Lower leg skin (tissue), 4 donors: ENCODE data around the gene SH3RF3. TPM values are rescaled to one million over a fixed set of nuclear protein-coding genes. Genes with fewer than 3 reads are reported as not detected.

Source experiments
- DNase-seq, 2 donors: peaks; one replicate each; pipeline ENCODE4 v3.0.0-alpha.2; 2019; ENCODE audit warnings: low spot score in 2 of 2
- H3K4me3 ChIP-seq: fragments of 200-600 bp; sonication (generic); 2 replicates; pipeline ENCODE4 v1.5.1; 2017; ENCODE audit warnings: mild to moderate bottlenecking, low read depth; ENCODE audit not compliant: poor library complexity, severe bottlenecking
- CTCF ChIP-seq, 3 donors: fragments of 450-650 bp; IDR thresholded peaks; one replicate each; pipeline ENCODE4 v1.5.1; 2016; ENCODE audit warnings: antibody characterized with exemption in 3 of 3, mild to moderate bottlenecking in 3 of 3, moderate library complexity in 2 of 3
- POLR2A ChIP-seq, 2 donors: fragments of 450-650 bp; IDR thresholded peaks; one replicate each; pipeline ENCODE4 v1.6.1; 2016 to 2017; ENCODE audit warnings: antibody characterized with exemption in 2 of 2, mild to moderate bottlenecking in 1 of 2, moderate library complexity in 1 of 2
- WGBS, 2 donors: methylation state at CpG; one replicate each; pipeline ENCODE4 v1.1.5; 2018; 5-methylcytosine and 5-hydroxymethylcytosine counted together
- intact Hi-C: fragments of 100-400 bp; cut with DNase I; formaldehyde crosslinking; loops from one replicate; pipeline ENCODE4 v1.15.0; 2023; ENCODE audit warnings: low total_unique reads
- total RNA-seq, 4 donors: library from RNA; depleted of rRNA; stranded (reverse); fragments of >200 nt; gene quantifications; one replicate each; pipeline ENCODE4 v1.1.0, GENCODE V29; 2016

The SH3RF3 gene
- total RNA-seq, 4 donors from 2014 or later: 1.9 to 7.4 (median 3.2) TPM

- whole genome bisulfite sequencing, 2 donors: 92 to 94% methylated on average over 9 of the region's 9 CpGs
- intact Hi-C loops: no loop called here
- no peak overlapping the region for H3K4me3 ChIP-seq
- DNase-seq: no peak
- TF ChIP-seq POLR2A (IDR thresholded peaks at IDR 0.05) (no peak), CTCF (IDR thresholded peaks at IDR 0.05) (no peak)
These were observed 352.6 kb downstream of the SH3RF3 start for GRCh38 chr2:109481599-109481998.

DNA sequence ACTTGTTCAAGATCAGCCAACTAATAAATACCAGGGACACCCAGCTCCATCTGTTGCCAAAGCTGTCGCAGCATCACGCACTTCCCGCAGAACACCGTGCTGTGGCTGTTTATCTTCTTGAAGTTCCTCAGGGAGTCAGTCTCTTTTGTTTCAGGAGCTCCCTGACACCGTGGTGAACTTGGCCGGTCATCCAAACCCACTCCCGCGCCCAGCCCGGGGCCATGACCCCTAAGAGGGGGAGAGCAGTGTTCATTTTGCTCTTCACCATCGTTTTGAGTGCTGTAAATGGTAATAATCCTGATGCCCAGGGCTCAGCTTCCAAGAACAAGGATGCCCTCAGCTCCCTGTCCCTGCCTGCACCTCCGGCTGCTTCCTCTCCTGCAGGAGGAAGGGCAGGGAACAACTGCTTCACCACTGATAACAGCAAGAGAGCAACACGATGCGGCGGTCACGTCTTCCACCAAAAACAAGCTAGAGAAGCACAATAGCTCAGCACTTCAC is 353.4 kb downstream of the SH3RF3 start:
- WGBS, 2 donors: 76 to 82% methylated on average over 15 of the region's 15 CpGs
- no peak for DNase-seq
- H3K4me3 ChIP-seq: no peak overlapping the region
- intact Hi-C loops: no loop called here
- no peak for TF ChIP-seq CTCF (IDR thresholded peaks at IDR 0.05)
- TF ChIP-seq POLR2A (IDR thresholded peaks at IDR 0.05): no peak

DNA sequence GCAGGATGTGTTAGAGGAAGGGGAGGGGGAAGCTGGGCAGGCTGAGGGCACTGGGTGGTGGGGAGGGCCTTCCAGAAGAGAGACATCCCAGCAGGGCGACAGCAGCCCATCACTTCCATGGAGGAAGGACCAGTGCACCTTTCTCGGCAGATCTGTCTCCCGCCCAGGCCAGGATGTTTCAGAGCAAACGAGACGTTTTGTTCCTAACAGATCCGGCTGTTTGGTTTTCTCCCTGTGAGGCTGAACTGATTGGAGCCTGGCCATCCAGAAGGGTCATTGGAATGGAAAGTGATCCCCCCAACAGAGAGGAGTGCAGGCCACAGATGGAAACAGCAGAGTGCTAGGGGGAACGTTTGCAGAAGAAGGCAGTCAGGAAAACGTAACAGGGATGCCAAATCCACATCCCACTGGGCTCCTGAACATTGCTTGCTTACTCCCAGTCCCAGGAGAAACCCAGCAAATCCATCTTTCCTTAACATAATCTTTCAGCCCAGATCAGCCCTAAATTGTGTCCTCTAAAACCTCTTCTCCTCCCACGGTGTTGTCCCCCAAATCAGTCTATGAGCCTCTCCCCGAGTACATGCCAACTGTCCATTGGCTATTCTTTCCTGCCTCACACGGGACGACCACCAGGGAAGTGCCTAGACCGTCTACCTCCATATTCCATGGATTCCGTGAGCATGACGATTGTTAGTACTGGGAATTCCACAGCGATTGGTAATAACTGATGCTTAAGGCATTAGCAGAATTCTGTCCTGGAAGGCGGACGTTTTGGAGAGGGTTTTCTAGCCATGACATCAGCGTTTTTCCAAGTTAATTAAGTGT is 357.9 kb downstream of the SH3RF3 start:
- no peak for DNase-seq
- H3K4me3 ChIP-seq: no peak overlapping the region
- intact Hi-C loops: no loop called here
- WGBS, 2 donors: 88 to 93% methylated on average over 19 of the region's 19 CpGs
- no peak for TF ChIP-seq CTCF (IDR thresholded peaks at IDR 0.05)
- TF ChIP-seq POLR2A (IDR thresholded peaks at IDR 0.05): no peak

DNA sequence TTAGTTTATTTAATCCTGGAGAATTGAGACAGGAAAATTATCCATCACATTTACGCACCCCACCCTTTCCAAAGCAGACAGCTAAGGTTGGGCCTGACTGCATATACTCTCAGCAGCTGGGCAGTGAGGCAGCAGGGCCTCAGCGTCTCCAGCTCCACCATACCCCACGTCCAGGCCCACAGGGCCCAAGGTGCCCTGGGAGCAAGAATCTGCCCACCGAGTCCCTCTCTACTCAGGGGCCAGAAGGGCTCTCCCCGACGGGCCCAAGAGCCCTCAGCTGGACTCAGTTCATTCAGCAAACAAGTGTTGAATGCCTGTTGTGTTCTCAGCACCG is 358.5 kb downstream of the SH3RF3 start:
- H3K4me3 ChIP-seq: no peak overlapping the region
- no peak for TF ChIP-seq CTCF (IDR thresholded peaks at IDR 0.05)
- TF ChIP-seq POLR2A (IDR thresholded peaks at IDR 0.05): no peak
- intact Hi-C loops: no loop called here
- 84 to 88% methylated on average over 7 of the region's 7 CpGs for WGBS, 2 donors
- no peak for DNase-seq

DNA sequence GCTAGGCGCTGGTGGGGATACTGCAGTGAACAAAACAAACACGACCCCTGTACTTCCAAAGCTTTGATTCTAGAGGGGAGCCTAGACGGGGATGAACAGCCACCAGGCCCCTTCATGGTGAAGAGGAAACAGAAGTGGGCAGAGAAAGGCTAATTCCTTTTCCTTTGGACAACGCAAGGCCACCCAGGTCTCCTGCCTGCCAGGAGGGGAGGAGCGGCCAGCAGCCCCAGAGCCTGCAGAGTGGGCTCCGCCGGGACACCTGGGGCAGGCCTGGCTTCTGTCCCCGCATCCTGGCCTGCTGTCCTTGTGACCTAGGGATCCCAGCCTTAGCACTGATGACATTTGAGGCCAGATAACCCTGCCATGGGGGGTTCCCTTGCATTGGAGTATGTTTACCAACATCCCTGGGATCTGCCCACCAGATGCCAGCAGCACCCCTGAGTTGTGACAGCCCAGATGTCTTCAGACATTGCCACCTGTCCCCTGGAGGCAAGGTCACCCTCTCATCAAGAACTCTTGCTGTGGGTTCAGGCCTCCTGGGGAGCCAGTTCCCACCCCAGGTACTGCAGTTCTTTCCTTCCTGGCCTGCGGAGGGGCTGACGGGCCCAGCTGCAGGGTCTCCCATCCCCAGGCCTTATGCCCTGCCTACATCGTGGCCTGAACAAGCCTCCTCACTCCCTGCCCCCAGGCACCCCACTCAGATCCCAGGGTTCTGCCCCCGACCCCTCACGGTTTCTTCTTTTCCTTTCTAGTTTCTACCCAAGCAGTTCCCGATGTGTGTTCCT is 359.1 kb downstream of the SH3RF3 start:
- intact Hi-C loops: no loop called here
- no peak for DNase-seq
- WGBS, 2 donors: 88 to 94% methylated on average over 11 to 14 of the region's 14 CpGs
- no peak overlapping the region for H3K4me3 ChIP-seq
- no peak for TF ChIP-seq CTCF (IDR thresholded peaks at IDR 0.05)
- no peak for TF ChIP-seq POLR2A (IDR thresholded peaks at IDR 0.05)
